ENCODE results near the gene ZBTB20.

ZBTB20 gene

GRCh38 chr3:114803042-114803695 is 343.9 kb downstream of the ZBTB20 start:
- no peak for DNase-seq (ENCODE audit: low spot score)
- in situ Hi-C loops (cut with MboI; ENCODE audit: low pct_unique_long_range_greater_than_20kb, low sequenced_read_pairs, unreplicated experiment): no loop called here
- no peak for TF ChIP-seq CTCF (IDR thresholded peaks at IDR 0.05; ENCODE audit: extremely low read depth, insufficient read depth, missing control alignments)

- in situ Hi-C loops (cut with MboI; ENCODE audit: low pct_unique_long_range_greater_than_20kb, low sequenced_read_pairs, unreplicated experiment): no loop called here
- no peak for TF ChIP-seq CTCF (IDR thresholded peaks at IDR 0.05; ENCODE audit: extremely low read depth, insufficient read depth, missing control alignments)
- no peak for DNase-seq (ENCODE audit: low spot score)
Measured at GRCh38 chr3:114800272-114801031, 346.6 kb downstream of the ZBTB20 start.

- no peak for DNase-seq (ENCODE audit: low spot score)
- in situ Hi-C loops (cut with MboI; ENCODE audit: low pct_unique_long_range_greater_than_20kb, low sequenced_read_pairs, unreplicated experiment): no loop called here
- no peak for TF ChIP-seq CTCF (IDR thresholded peaks at IDR 0.05; ENCODE audit: extremely low read depth, insufficient read depth, missing control alignments)
Measured at GRCh38 chr3:114799816-114800215, 347.3 kb downstream of the ZBTB20 start.

GRCh38 chr3:114796796-114797195 is 350.3 kb downstream of the ZBTB20 start:
- no peak for TF ChIP-seq CTCF (IDR thresholded peaks at IDR 0.05; ENCODE audit: extremely low read depth, insufficient read depth, missing control alignments)
- in situ Hi-C loops (cut with MboI; ENCODE audit: low pct_unique_long_range_greater_than_20kb, low sequenced_read_pairs, unreplicated experiment): no loop called here
- no peak for DNase-seq (ENCODE audit: low spot score)

- no peak for DNase-seq (ENCODE audit: low spot score)
- no peak for TF ChIP-seq CTCF (IDR thresholded peaks at IDR 0.05; ENCODE audit: extremely low read depth, insufficient read depth, missing control alignments)
- in situ Hi-C loops (cut with MboI; ENCODE audit: low pct_unique_long_range_greater_than_20kb, low sequenced_read_pairs, unreplicated experiment): no loop called here
Measured at GRCh38 chr3:114794894-114795630, 352.0 kb downstream of the ZBTB20 start.

- no peak for DNase-seq (ENCODE audit: low spot score)
- in situ Hi-C loops (cut with MboI; ENCODE audit: low pct_unique_long_range_greater_than_20kb, low sequenced_read_pairs, unreplicated experiment): no loop called here
- TF ChIP-seq CTCF (IDR thresholded peaks at IDR 0.05; ENCODE audit: extremely low read depth, insufficient read depth, missing control alignments): no peak
Measured at GRCh38 chr3:114792159-114792918, 354.7 kb downstream of the ZBTB20 start.
